HUES6 (cell line): ENCODE measurements around the gene GRIN3A.

ENCODE experiments used
- H3K27ac ChIP-seq: 2 replicates; pipeline ENCODE4 v1.7.0; 2013; ENCODE audit warnings: low read depth, mild to moderate bottlenecking, low read length, inconsistent platforms
- H3K27me3 ChIP-seq: 2 replicates; pipeline ENCODE4 v1.6.1; 2013; ENCODE audit warnings: low read length; ENCODE audit not compliant: control insufficient read depth, insufficient read depth
- H3K36me3 ChIP-seq: 2 replicates; pipeline ENCODE4 v1.6.1; 2013; ENCODE audit warnings: low read length; ENCODE audit not compliant: control insufficient read depth, insufficient read depth
- H3K4me1 ChIP-seq: 2 replicates; pipeline ENCODE4 v1.6.1; 2013; ENCODE audit warnings: low read length; ENCODE audit not compliant: control insufficient read depth, insufficient read depth
- H3K4me3 ChIP-seq: 2 replicates; pipeline ENCODE4 v1.5.1; 2013; ENCODE audit warnings: low read depth, low read length
- H3K9ac ChIP-seq: one replicate; pipeline ENCODE4 v1.6.1; 2013; ENCODE audit warnings: mild to moderate bottlenecking, low read length
- H3K9me3 ChIP-seq: 2 replicates; pipeline ENCODE4 v1.6.1; 2013; ENCODE audit warnings: low read depth, low read length; ENCODE audit not compliant: control insufficient read depth, insufficient read depth

The GRIN3A gene

GRCh38 chr9:101632611-101633010 lies 105.8 kb downstream of the GRIN3A start:
- Histone ChIP-seq H3K9me3 (no peaks in the 10 kb centered on the region), H3K4me1 (no peaks in the 10 kb centered on the region), H3K27me3 (no peaks in the 10 kb centered on the region), H3K4me3 (no peak overlapping the region), H3K36me3 (no peaks in the 10 kb centered on the region), H3K27ac (no peak overlapping the region), H3K9ac (no peak overlapping the region)

- Histone ChIP-seq H3K27ac (no peak overlapping the region), H3K4me1 (no peaks in the 10 kb centered on the region), H3K9ac (no peak overlapping the region), H3K36me3 (no peaks in the 10 kb centered on the region), H3K9me3 (no peaks in the 10 kb centered on the region), H3K4me3 (no peak overlapping the region), H3K27me3 (no peaks in the 10 kb centered on the region)
Measured at GRCh38 chr9:101631892-101632291, 106.6 kb downstream of the GRIN3A start.

- H3K4me1 ChIP-seq, result no peaks in the 10 kb centered on the region
- H3K9me3 ChIP-seq, result no peaks in the 10 kb centered on the region
- H3K36me3 ChIP-seq, result no peaks in the 10 kb centered on the region
- no peak overlapping the region for H3K9ac ChIP-seq
- no peak overlapping the region for H3K4me3 ChIP-seq
- H3K27ac ChIP-seq, result no peak overlapping the region
- no peaks in the 10 kb centered on the region for H3K27me3 ChIP-seq
Measured at GRCh38 chr9:101629636-101630035, 108.8 kb downstream of the GRIN3A start.

- Histone ChIP-seq H3K27ac (no peak overlapping the region), H3K9me3 (no peaks in the 10 kb centered on the region), H3K9ac (no peak overlapping the region), H3K4me1 (no peaks in the 10 kb centered on the region), H3K4me3 (no peak overlapping the region), H3K27me3 (no peaks in the 10 kb centered on the region), H3K36me3 (no peaks in the 10 kb centered on the region)
Measured at GRCh38 chr9:101628173-101628572, 110.3 kb downstream of the GRIN3A start.

GRCh38 chr9:101626295-101626694 lies 112.2 kb downstream of the GRIN3A start:
- Histone ChIP-seq H3K4me3 (no peak overlapping the region), H3K4me1 (no peaks in the 10 kb centered on the region), H3K9me3 (no peaks in the 10 kb centered on the region), H3K36me3 (no peaks in the 10 kb centered on the region), H3K27me3 (no peaks in the 10 kb centered on the region), H3K27ac (no peak overlapping the region), H3K9ac (no peak overlapping the region)

- Histone ChIP-seq H3K4me3 (no peak overlapping the region), H3K36me3 (no peaks in the 10 kb centered on the region), H3K27me3 (no peaks in the 10 kb centered on the region), H3K9me3 (no peaks in the 10 kb centered on the region), H3K9ac (no peak overlapping the region), H3K27ac (no peak overlapping the region), H3K4me1 (no peaks in the 10 kb centered on the region)
Measured at GRCh38 chr9:101625876-101626275, 112.6 kb downstream of the GRIN3A start.

GRCh38 chr9:101620452-101620851 lies 118.0 kb downstream of the GRIN3A start:
- Histone ChIP-seq H3K4me3 (no peak overlapping the region), H3K27ac (no peak overlapping the region), H3K9me3 (no peaks in the 10 kb centered on the region), H3K4me1 (no peaks in the 10 kb centered on the region), H3K9ac (no peak overlapping the region), H3K36me3 (no peaks in the 10 kb centered on the region), H3K27me3 (no peaks in the 10 kb centered on the region)

GRCh38 chr9:101618698-101619097 lies 119.7 kb downstream of the GRIN3A start:
- no peak overlapping the region for H3K9ac ChIP-seq
- no peak overlapping the region for H3K4me3 ChIP-seq
- H3K27ac ChIP-seq, result no peak overlapping the region
- H3K27me3 ChIP-seq, result no peaks in the 10 kb centered on the region
- no peaks in the 10 kb centered on the region for H3K36me3 ChIP-seq
- H3K9me3 ChIP-seq, result no peaks in the 10 kb centered on the region
- no peaks in the 10 kb centered on the region for H3K4me1 ChIP-seq

- H3K27ac ChIP-seq, result no peak overlapping the region
- H3K4me1 ChIP-seq, result 0 out of 2 replicates have a peak, but pooled peaks cover 5% of the 10 kb centered on the region
- H3K9me3 ChIP-seq, result no peaks in the 10 kb centered on the region
- H3K4me3 ChIP-seq, result no peak overlapping the region
- H3K36me3 ChIP-seq, result no peaks in the 10 kb centered on the region
- H3K9ac ChIP-seq, result no peak overlapping the region
- no peaks in the 10 kb centered on the region for H3K27me3 ChIP-seq
Measured at GRCh38 chr9:101605547-101605946, 132.9 kb downstream of the GRIN3A start.

- H3K9me3 ChIP-seq, result no peaks in the 10 kb centered on the region
- no peaks in the 10 kb centered on the region for H3K36me3 ChIP-seq
- no peak overlapping the region for H3K9ac ChIP-seq
- H3K27me3 ChIP-seq, result no peaks in the 10 kb centered on the region
- H3K4me3 ChIP-seq, result no peak overlapping the region
- no peak overlapping the region for H3K27ac ChIP-seq
- H3K4me1 ChIP-seq, result 0 out of 2 replicates have a peak, but pooled peaks cover 5% of the 10 kb centered on the region
Measured at GRCh38 chr9:101604296-101604695, 134.2 kb downstream of the GRIN3A start.

GRCh38 chr9:101601904-101602765 lies 136.3 kb downstream of the GRIN3A start:
- Histone ChIP-seq H3K9ac (no peak overlapping the region), H3K4me1 (0 out of 2 replicates have a peak, but pooled peaks cover 5% of the 10 kb centered on the region), H3K27me3 (peaks cover 5% of the 10 kb centered on the region; the same call in 1 of the 2 replicates), H3K27ac (no peak overlapping the region), H3K9me3 (no peaks in the 10 kb centered on the region), H3K36me3 (no peaks in the 10 kb centered on the region), H3K4me3 (no peak overlapping the region)
